Activated CD8-positive, alpha-beta T cell treated with anti-CD3 and anti-CD28 coated beads, Interleukin-2, amount 10 ng/mL, durations not matched to agents 7 days and 5 days (primary cell): ENCODE results near the gene ACER3. TPM values are rescaled to one million over a fixed set of nuclear protein-coding genes. Genes with fewer than 3 reads are reported as not detected.
A peak's percentile ranks its signal among the peaks of the same experiment; 100 is the strongest.
"Not testable (repeated sequence)": the region's sequence is repeated elsewhere in the genome, so short reads cannot be mapped to it uniquely, and the experiment has no call there.

Experiments
- ATAC-seq: fragments of 150-1000 bp; cut with Tn5 transposase; one replicate; pipeline ENCODE4 v1.10.0; 2021; ENCODE audit warnings: moderate library complexity
- CTCF ChIA-PET: fragments of 350-600 bp; sonication (Branson Sonifier 250); formaldehyde crosslinking; loops from one replicate; lab custom pipeline; 2021; ENCODE audit warnings: antibody characterized with exemption; lab: Charles Lee
- POLR2A ChIA-PET: fragments of 350-600 bp; sonication (Branson Sonifier 250); formaldehyde crosslinking; loops from one replicate; lab custom pipeline; 2021; ENCODE audit warnings: antibody characterized with exemption; lab: Charles Lee
- DNase-seq: peaks from one replicate; pipeline ENCODE4 v3.0.0-alpha.2; 2020
- H3K27ac Mint-ChIP-seq: one replicate; pipeline ENCODE4 v1.8.0; 2021; ENCODE audit warnings: mild to moderate bottlenecking, mixed read lengths
- H3K27me3 Mint-ChIP-seq: one replicate; pipeline ENCODE4 v1.8.0; 2021; ENCODE audit warnings: low read depth, mixed read lengths
- H3K36me3 Mint-ChIP-seq: one replicate; pipeline ENCODE4 v1.8.0; 2021; ENCODE audit warnings: low read depth, mixed read lengths
- H3K4me1 Mint-ChIP-seq: one replicate; pipeline ENCODE4 v1.8.0; 2021; ENCODE audit warnings: low read depth, mixed read lengths
- H3K4me3 Mint-ChIP-seq: one replicate; pipeline ENCODE4 v1.8.0; 2021; ENCODE audit warnings: mild to moderate bottlenecking, mixed read lengths
- H3K9me3 Mint-ChIP-seq: one replicate; pipeline ENCODE4 v1.8.0; 2022; ENCODE audit warnings: mixed read lengths; ENCODE audit not compliant: insufficient read depth
- total RNA-seq, 2 experiments: library from RNA; stranded (reverse); gene quantifications; one replicate each; pipeline ENCODE4 v1.2.3, GENCODE V29; 2021

Gene ACER3
- 10 to 100 TPM in 1 of 2 experiments, 1 to 10 TPM in 1; 9.4 to 13.8 TPM for total RNA-seq

GRCh38 chr11:76860539-76861475 lies at the start of gene ACER3:
ACER3 (plus strand) TSS chr11:76860918; CDS start chr11:76860977, 59 bp downstream.
- peak; percentile 90 for DNase-seq
- peak; percentile 99 for ATAC-seq
- ChIA-PET POLR2A (interaction anchor here (0.7 kb wide), 1 partner anchor 660 kb away, joined by 3 read pairs; no protein-coding TSS in a partner anchor), CTCF (no interaction called here)
- H3K4me1 Mint-ChIP-seq = peaks cover 27% of the 10 kb centered on the region
- peak within 1 kb of the TSS; percentile 88 for H3K4me3 Mint-ChIP-seq
- peaks cover 3% of the 10 kb centered on the region for H3K27me3 Mint-ChIP-seq
- H3K36me3 Mint-ChIP-seq = peaks cover 7% of the 10 kb centered on the region
- H3K27ac Mint-ChIP-seq = peak within 1 kb of the TSS; percentile 79
- H3K9me3 Mint-ChIP-seq = no peaks in the 10 kb centered on the region

- no peaks in the 10 kb centered on the region for H3K36me3 Mint-ChIP-seq
- no peak for ATAC-seq
- CTCF ChIA-PET = interaction anchor here (0.8 to 8.9 kb wide), 6 partner anchors 8 to 108 kb away, joined by 3 to 144 read pairs (median 4); no protein-coding TSS in a partner anchor
- POLR2A ChIA-PET = no interaction called here
- H3K27me3 Mint-ChIP-seq = peaks cover 1% of the 10 kb centered on the region
- peaks cover 13% of the 10 kb centered on the region for H3K4me1 Mint-ChIP-seq
- DNase-seq = no peak
- peaks cover 12% of the 10 kb centered on the region for H3K9me3 Mint-ChIP-seq
- H3K4me3 Mint-ChIP-seq = no peak overlapping the region
- H3K27ac Mint-ChIP-seq = no peak overlapping the region
Measured at GRCh38 chr11:76811259-76811658, 49.5 kb upstream of the ACER3 start.

DNA sequence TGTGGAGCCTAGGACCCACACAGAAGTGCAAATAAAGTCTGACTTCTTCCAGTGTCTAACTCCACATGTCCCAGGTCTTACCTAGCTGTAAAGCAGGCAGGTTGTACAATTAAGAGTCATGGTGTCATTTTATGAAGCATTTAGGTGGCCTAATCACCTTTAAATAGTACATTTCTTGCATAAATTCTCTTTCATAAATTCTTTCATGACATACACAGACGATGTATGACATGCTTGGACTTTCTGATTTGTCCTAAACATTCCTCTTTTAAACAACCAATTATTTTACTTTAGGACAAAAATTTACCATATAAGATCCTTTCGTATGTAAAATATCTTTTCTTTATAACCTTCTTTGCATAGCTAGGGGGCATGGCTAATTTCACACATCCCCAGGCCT lies 46.3 kb upstream of the ACER3 start:
- H3K4me3 Mint-ChIP-seq = no peak overlapping the region
- H3K9me3 Mint-ChIP-seq = peaks cover 21% of the 10 kb centered on the region
- POLR2A ChIA-PET = no interaction called here
- DNase-seq (no peak), ATAC-seq (no peak)
- H3K27me3 Mint-ChIP-seq = no peaks in the 10 kb centered on the region
- CTCF ChIA-PET = interaction anchor here (8.9 kb wide), 1 partner anchor 105 kb away, joined by 144 read pairs; no protein-coding TSS in a partner anchor
- peaks cover 2% of the 10 kb centered on the region for H3K36me3 Mint-ChIP-seq
- H3K4me1 Mint-ChIP-seq = peaks cover 6% of the 10 kb centered on the region
- no peak overlapping the region for H3K27ac Mint-ChIP-seq

- DNase-seq, POLR2A ChIA-PET, H3K4me3 Mint-ChIP-seq, H3K27ac Mint-ChIP-seq, H3K36me3 Mint-ChIP-seq, ATAC-seq, H3K27me3 Mint-ChIP-seq, H3K4me1 Mint-ChIP-seq: not testable (repeated sequence)
- CTCF ChIA-PET = interaction anchor here (8.9 kb wide), 1 partner anchor 104 kb away, joined by 144 read pairs; no protein-coding TSS in a partner anchor
- H3K9me3 Mint-ChIP-seq = peaks cover 21% of the 10 kb centered on the region
Measured at GRCh38 chr11:76815678-76816077, 45.0 kb upstream of the ACER3 start.

DNA sequence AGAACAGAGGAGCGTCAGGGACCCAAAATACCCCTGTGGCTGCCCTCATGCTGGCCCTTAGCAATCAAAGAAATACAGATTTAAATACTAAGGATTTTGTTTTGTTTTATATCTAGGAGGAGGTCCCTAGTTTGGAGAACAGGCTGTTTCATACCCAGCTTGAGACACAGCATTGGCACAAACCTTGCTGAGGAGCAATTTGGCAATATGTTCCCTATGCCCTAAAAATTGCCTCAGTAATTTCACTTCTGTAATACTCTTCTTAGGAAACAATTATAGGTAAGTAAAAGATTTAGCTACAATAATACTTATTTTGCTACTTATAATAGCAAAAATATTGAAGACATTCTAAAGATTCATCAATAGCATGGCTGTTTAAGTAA lies 40.5 kb upstream of the ACER3 start:
- ChIA-PET CTCF (interaction anchor here (1.8 kb wide), 1 partner anchor 98 kb away, joined by 6 read pairs; no protein-coding TSS in a partner anchor), POLR2A (no interaction called here)
- peaks cover 2% of the 10 kb centered on the region for H3K36me3 Mint-ChIP-seq
- H3K27me3 Mint-ChIP-seq = peaks cover 4% of the 10 kb centered on the region
- no peak overlapping the region for H3K27ac Mint-ChIP-seq
- peaks cover 16% of the 10 kb centered on the region for H3K4me1 Mint-ChIP-seq
- no peak overlapping the region for H3K4me3 Mint-ChIP-seq
- H3K9me3 Mint-ChIP-seq = peaks cover 20% of the 10 kb centered on the region
- DNase-seq (no peak), ATAC-seq (no peak)

DNA sequence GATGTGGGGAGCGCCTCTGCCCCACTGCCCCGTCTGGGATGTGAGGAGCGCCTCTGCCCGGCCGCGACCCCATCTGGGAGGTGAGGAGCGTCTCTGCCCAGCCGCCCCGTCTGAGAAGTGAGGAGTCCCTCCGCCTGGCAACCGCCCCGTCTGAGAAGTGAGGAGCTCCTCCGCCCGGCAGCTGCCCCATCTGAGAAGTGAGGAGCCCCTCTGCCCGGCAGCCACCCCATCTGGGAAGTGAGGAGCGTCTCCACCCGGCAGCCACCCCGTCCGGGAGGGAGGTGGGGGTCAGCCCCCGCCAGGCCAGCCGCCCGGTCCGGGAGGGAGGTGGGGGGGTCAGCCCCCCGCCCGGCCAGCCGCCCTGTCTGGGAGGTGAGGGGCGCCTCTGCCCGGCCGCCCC lies 39.3 kb upstream of the ACER3 start:
- peaks cover 26% of the 10 kb centered on the region for H3K4me1 Mint-ChIP-seq
- POLR2A ChIA-PET, ATAC-seq, H3K9me3 Mint-ChIP-seq, H3K36me3 Mint-ChIP-seq, H3K4me3 Mint-ChIP-seq, H3K27me3 Mint-ChIP-seq, DNase-seq, H3K27ac Mint-ChIP-seq: not testable (repeated sequence)
- CTCF ChIA-PET = interaction anchor here (1.6 kb wide), 1 partner anchor 97 kb away, joined by 3 read pairs; no protein-coding TSS in a partner anchor

- ATAC-seq (no peak), DNase-seq (no peak)
- peaks cover 28% of the 10 kb centered on the region for H3K4me1 Mint-ChIP-seq
- H3K9me3 Mint-ChIP-seq = no peaks in the 10 kb centered on the region
- peaks cover 4% of the 10 kb centered on the region for H3K27me3 Mint-ChIP-seq
- H3K27ac Mint-ChIP-seq = no peak overlapping the region
- POLR2A ChIA-PET = no interaction called here
- H3K4me3 Mint-ChIP-seq = no peak overlapping the region
- H3K36me3 Mint-ChIP-seq = peaks cover 3% of the 10 kb centered on the region
- CTCF ChIA-PET = interaction anchor here (1.6 kb wide), 1 partner anchor 96 kb away, joined by 3 read pairs; no protein-coding TSS in a partner anchor
Measured at GRCh38 chr11:76822406-76822805, 38.3 kb upstream of the ACER3 start.

DNA sequence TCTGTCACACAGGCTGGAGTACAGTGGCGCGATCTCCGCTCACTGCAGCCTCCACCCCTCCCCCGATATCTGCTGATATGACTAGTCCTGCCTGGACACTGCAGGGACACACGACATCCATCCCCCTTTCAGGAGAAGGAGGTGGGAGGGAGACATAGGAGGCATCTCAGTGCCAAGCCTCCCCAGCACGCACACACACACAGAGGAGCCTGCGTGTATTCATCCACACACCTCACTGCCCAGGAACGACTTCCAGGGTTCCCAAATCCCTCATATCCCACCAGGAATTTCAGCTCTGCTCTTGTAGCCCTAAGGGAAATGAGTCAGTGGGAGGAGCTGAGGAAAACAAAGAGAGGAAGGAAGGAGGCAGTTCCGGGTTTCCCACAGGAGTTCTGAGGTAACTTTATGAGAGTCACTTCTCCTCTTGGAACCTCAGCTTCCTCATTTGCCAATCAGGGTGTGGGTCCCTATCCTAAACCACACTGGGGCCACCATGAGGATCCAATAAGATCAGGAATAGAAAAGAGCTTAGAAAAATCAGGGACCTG lies 37.2 kb upstream of the ACER3 start:
- Mint-ChIP-seq H3K9me3 (no peaks in the 10 kb centered on the region), H3K27ac (no peak overlapping the region), H3K27me3 (peaks cover 4% of the 10 kb centered on the region), H3K36me3 (peaks cover 3% of the 10 kb centered on the region), H3K4me3 (no peak overlapping the region), H3K4me1 (peaks cover 28% of the 10 kb centered on the region)
- POLR2A ChIA-PET = no interaction called here
- ATAC-seq (no peak), DNase-seq (no peak)
- CTCF ChIA-PET = interaction anchor here (1.2 to 1.4 kb wide), 2 partner anchors 11 to 99 kb away, joined by 3 read pairs; no protein-coding TSS in a partner anchor

DNA sequence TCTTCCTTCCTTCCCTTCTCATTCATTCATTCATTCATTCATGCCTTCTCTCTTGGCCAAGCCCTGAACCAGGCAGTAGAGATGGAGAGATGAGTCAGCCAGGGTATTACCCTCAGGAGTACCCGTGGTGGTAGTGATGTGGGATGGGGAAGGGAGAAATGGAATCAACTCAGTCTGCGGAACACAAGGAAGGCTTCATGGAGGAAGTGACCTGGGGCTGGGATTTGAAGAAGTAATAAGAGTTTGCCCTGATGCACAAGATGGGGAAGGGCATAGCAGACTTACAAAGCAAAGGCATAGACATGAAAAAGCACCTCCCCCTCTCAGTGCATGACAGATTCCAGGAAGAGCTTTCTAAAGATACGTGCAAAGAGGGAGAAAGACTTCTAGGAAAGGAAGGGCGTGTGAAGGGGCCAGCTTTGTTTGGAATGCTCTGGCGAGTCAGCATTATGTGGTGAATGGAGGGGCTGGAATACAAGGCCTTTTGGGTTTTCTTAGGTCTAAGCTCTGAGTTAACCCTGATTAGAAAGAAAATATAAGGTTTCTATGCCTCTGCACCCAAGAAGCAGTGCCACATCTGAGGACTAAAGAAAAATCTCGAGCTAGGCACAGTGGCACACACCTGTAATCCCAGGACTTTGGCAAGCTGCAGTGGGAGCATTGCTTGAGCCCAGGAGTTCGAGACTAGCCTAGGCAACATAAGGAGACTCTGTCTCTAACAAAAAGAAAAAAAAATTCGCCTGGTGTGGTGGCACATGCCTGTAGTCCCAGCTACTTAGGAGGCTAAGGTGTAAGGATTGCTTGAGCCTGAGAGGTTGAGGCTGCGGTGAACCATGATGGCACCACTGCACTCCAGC lies 36.4 kb upstream of the ACER3 start:
- H3K27me3 Mint-ChIP-seq = peaks cover 4% of the 10 kb centered on the region
- ChIA-PET CTCF (interaction anchor here (0.7 to 1.4 kb wide), 4 partner anchors 12 to 103 kb away, joined by 3 read pairs; no protein-coding TSS in a partner anchor), POLR2A (no interaction called here)
- peaks cover 28% of the 10 kb centered on the region for H3K4me1 Mint-ChIP-seq
- no peak for DNase-seq
- peak overlapping the region; percentile 28 for H3K27ac Mint-ChIP-seq
- H3K36me3 Mint-ChIP-seq = peaks cover 3% of the 10 kb centered on the region
- H3K4me3 Mint-ChIP-seq = no peak overlapping the region
- H3K9me3 Mint-ChIP-seq = no peaks in the 10 kb centered on the region
- no peak for ATAC-seq

DNA sequence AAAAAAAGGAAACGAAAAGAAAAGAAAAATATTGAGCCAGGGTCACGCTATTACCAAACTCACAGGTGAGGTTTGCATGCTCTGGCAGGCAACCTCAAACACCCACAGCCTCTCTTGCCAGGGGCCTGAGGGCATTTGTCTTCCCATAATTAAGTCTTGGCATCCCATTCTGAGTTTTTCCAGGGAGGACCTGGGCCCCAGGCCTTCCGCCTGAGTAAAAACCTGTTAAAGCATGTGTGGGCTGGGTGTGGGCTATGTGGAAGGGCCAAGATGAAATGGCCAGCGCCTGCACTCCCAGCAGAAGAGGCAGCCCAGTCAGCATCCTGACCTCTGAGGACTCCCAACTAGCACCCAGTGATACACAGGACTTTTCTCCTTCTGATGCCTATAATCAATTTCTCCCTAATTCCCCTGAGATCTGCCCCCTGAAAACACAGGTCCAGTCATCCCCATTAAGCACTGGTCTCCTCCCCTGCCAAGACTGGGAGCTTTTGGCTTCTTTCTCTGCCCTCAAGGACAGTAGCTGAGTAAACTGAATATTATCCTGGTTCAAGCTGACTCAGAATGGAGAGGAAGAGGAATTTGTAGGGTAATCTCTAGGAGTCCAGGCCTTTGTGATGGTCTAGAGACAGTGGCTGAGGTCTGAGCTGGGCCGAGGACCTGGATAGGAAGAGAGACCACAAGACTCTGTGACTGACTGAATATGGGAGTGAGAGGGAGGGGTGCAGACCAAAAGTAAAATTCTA lies 35.6 kb upstream of the ACER3 start:
- ChIA-PET CTCF (interaction anchor here (1.2 to 1.4 kb wide), 3 partner anchors 13 to 97 kb away, joined by 3 read pairs; no protein-coding TSS in a partner anchor), POLR2A (no interaction called here)
- H3K27ac Mint-ChIP-seq = peak overlapping the region; percentile 65
- H3K27me3 Mint-ChIP-seq = peaks cover 4% of the 10 kb centered on the region
- H3K4me1 Mint-ChIP-seq = peaks cover 28% of the 10 kb centered on the region
- ATAC-seq (no peak), DNase-seq (no peak)
- H3K4me3 Mint-ChIP-seq = no peak overlapping the region
- H3K9me3 Mint-ChIP-seq = no peaks in the 10 kb centered on the region
- peaks cover 3% of the 10 kb centered on the region for H3K36me3 Mint-ChIP-seq
